ENCODE measurements around the gene NOL3.
"Not testable (repeated sequence)": the region's sequence is repeated elsewhere in the genome, so short reads cannot be mapped to it uniquely, and the experiment has no call there.

DNA sequence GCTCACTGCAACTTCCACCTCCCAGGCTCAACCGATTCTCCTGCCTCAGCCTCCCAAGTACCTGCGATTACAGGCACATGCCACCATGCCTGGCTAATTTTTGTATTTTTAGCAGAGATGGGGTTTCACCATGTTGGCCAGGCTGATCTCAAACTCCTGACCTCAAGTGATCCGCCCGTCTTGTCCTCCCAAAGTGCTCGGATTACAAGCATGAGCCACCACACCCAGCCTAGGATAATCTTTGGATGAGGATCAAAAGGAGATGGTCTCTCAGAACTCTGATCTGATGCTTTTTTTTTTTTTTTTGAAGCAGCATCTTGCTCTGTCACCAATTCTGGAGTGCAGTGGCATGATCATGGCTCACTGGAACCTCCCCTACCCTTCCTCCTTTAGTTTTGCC lies 47.5 kb upstream of the NOL3 start:
- TF ChIP-seq, protein P1, sequence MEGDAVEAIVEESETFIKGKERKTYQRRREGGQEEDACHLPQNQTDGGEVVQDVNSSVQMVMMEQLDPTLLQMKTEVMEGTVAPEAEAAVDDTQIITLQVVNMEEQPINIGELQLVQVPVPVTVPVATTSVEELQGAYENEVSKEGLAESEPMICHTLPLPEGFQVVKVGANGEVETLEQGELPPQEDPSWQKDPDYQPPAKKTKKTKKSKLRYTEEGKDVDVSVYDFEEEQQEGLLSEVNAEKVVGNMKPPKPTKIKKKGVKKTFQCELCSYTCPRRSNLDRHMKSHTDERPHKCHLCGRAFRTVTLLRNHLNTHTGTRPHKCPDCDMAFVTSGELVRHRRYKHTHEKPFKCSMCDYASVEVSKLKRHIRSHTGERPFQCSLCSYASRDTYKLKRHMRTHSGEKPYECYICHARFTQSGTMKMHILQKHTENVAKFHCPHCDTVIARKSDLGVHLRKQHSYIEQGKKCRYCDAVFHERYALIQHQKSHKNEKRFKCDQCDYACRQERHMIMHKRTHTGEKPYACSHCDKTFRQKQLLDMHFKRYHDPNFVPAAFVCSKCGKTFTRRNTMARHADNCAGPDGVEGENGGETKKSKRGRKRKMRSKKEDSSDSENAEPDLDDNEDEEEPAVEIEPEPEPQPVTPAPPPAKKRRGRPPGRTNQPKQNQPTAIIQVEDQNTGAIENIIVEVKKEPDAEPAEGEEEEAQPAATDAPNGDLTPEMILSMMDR (conservative IDR thresholded peaks at IDR 0.05) = not testable (repeated sequence)
- TF ChIP-seq ZFX (IDR thresholded peaks at IDR 0.05) = not testable (repeated sequence)

All from C4-2B (cell line).